Endothelial cell (in vitro differentiated cells): ENCODE measurements around the gene CEP44. TPM values are rescaled to one million over a fixed set of nuclear protein-coding genes. Genes with fewer than 3 reads are reported as not detected.

Experiments used
- DNase-seq: peaks from one replicate; pipeline ENCODE4 v3.0.0; 2021; ENCODE audit warnings: low spot score
- H3K27ac Mint-ChIP-seq: one replicate; pipeline ENCODE4 v1.8.0; 2021; ENCODE audit warnings: mixed read lengths, inconsistent platforms; ENCODE audit not compliant: unreplicated experiment
- H3K27me3 Mint-ChIP-seq: one replicate; pipeline ENCODE4 v1.8.0; 2021; ENCODE audit warnings: mild to moderate bottlenecking, moderate library complexity, mixed read lengths, inconsistent platforms; ENCODE audit not compliant: unreplicated experiment
- H3K36me3 Mint-ChIP-seq: one replicate; pipeline ENCODE4 v1.8.0; 2021; ENCODE audit warnings: mild to moderate bottlenecking, low read depth, mixed read lengths, inconsistent platforms; ENCODE audit not compliant: unreplicated experiment
- H3K4me1 Mint-ChIP-seq: one replicate; pipeline ENCODE4 v1.8.0; 2021; ENCODE audit warnings: mild to moderate bottlenecking, mixed read lengths, inconsistent platforms; ENCODE audit not compliant: unreplicated experiment
- H3K4me3 Mint-ChIP-seq: one replicate; pipeline ENCODE4 v1.8.0; 2021; ENCODE audit warnings: mild to moderate bottlenecking, mixed read lengths, inconsistent platforms; ENCODE audit not compliant: unreplicated experiment
- H3K9me3 Mint-ChIP-seq: one replicate; pipeline ENCODE4 v1.8.0; 2021; ENCODE audit warnings: mixed read lengths, inconsistent platforms; ENCODE audit not compliant: unreplicated experiment
- CTCF ChIP-seq: fragments of 200-600 bp; sonication (generic); IDR thresholded peaks from one replicate; pipeline ENCODE4 v1.5.0; 2021; ENCODE audit warnings: antibody characterized with exemption; ENCODE audit not compliant: unreplicated experiment
- total RNA-seq: library from RNA; stranded (reverse); fragmentation: NEBNext Ultra II Directional; extraction: Animal tissue kit (Norgen Biotek cat#: 25700); gene quantifications from one replicate; pipeline ENCODE4 v1.2.1, GENCODE V29; 2021; ENCODE audit not compliant: unreplicated experiment

CEP44 gene
- total RNA-seq, 1 donor from 2014 or later: 9.5 TPM

DNA sequence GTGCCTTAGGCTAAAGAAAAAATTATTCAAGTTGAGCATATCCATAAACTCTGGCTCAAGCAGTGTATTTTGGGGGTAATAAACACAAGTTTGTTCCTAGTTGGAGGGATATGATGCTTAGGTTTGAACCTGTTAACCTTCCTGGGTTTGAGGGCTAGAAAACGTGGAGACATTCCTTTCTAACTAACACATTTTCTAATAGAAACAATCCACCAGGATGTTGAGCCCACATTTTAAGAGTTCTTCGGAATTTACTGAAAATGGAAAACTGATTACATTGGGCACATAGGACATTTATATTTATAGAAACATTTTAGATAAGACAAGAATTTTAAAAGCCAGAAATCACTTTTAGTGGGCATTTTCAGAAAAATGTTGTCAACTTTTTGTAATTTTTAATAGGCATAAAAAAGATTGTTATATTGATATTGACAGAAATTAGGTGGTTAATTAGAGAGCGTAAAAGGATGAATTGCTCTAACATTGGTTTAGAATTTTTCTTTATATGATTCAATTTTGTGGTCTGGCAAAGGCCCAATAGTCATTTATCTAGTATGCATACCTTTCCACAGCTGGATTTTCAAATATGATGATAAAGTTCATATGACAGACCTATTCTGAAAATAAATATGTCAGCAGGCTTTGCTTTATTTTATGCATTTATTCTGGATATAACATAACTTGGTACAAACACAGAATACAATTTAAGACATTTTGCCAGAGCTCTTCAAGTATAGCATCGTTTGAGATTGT is 49.2 kb downstream of the CEP44 start:
- no peaks in the 10 kb centered on the region for H3K36me3 Mint-ChIP-seq
- TF ChIP-seq CTCF: no peak
- no peaks in the 10 kb centered on the region for H3K4me1 Mint-ChIP-seq
- no peak overlapping the region for H3K4me3 Mint-ChIP-seq
- H3K27me3 Mint-ChIP-seq: no peaks in the 10 kb centered on the region
- no peaks in the 10 kb centered on the region for H3K9me3 Mint-ChIP-seq
- no peak overlapping the region for H3K27ac Mint-ChIP-seq
- no peak for DNase-seq

DNA sequence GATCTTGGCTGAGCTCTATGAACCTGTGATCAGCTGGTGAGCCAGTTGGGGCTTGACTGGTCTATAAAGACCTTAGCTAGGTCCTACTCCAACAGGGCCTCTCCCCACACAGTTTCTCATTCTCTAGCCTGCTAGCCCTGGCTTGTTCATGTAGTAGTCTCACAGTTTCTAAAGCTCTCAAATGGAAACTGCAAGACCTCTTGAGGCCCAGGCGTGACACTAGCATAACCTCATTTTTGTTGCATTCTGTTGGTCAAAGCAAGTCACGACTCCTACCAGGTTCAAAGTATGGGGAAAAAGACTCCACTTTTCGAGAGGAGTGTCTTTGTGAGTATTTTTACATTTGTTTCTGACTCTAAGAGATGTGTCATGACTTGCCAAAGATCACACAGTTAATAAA is 50.9 kb downstream of the CEP44 start:
- TF ChIP-seq CTCF: no peak
- Mint-ChIP-seq H3K36me3 (no peaks in the 10 kb centered on the region), H3K4me1 (no peaks in the 10 kb centered on the region), H3K27ac (no peak overlapping the region), H3K4me3 (no peak overlapping the region), H3K27me3 (no peaks in the 10 kb centered on the region), H3K9me3 (no peaks in the 10 kb centered on the region)
- no peak for DNase-seq

- no peak for TF ChIP-seq CTCF
- Mint-ChIP-seq H3K9me3 (no peaks in the 10 kb centered on the region), H3K4me3 (no peak overlapping the region), H3K27ac (no peak overlapping the region), H3K27me3 (no peaks in the 10 kb centered on the region), H3K4me1 (no peaks in the 10 kb centered on the region), H3K36me3 (no peaks in the 10 kb centered on the region)
- DNase-seq: no peak
Observed at GRCh38 chr4:174340714-174341113, 57.0 kb downstream of the CEP44 start.

- TF ChIP-seq CTCF: no peak
- Mint-ChIP-seq H3K9me3 (no peaks in the 10 kb centered on the region), H3K4me3 (no peak overlapping the region), H3K27ac (no peak overlapping the region), H3K27me3 (peaks cover 3% of the 10 kb centered on the region), H3K36me3 (peaks cover 4% of the 10 kb centered on the region), H3K4me1 (no peaks in the 10 kb centered on the region)
- no peak for DNase-seq
Observed at GRCh38 chr4:174349156-174349555, 65.4 kb downstream of the CEP44 start.

DNA sequence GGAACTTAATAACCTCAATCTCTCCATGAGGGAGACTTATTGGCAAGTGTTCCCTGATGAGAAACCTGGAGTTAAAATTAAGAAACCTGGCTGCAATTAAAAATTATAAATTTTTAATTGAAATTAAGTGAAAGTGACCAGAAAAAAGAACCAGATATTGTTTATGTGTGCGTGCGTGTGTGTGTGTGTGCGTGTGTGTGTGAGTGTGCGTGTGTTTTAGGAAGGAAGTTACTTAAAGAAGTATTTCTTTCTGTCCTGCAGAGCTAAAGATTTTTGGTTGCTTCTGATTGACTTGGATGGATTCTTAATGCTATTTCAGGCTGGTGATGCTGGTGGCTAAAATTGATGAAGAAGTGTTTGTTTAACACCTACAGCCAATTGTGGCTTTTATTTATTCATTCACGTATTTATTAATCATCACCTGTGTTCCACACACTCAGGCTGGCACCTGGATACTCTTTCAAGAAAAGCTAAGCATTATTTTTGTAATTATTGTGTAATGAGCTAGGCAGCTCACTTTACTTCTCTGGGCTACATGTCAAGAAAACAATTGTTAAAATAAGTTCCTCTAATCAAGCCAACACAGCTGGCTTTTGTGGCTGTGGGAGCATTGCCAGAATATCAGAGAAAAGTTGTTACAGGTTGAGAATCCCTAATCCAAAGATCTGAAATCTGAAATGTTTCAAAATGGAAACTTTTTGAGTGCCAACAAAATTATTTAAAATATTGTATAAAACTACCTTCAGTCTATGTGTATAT is 68.5 kb downstream of the CEP44 start:
- DNase-seq: no peak
- Mint-ChIP-seq H3K4me3 (no peak overlapping the region), H3K4me1 (no peaks in the 10 kb centered on the region), H3K36me3 (peaks cover 4% of the 10 kb centered on the region), H3K27me3 (peaks cover 3% of the 10 kb centered on the region), H3K9me3 (no peaks in the 10 kb centered on the region), H3K27ac (no peak overlapping the region)
- no peak for TF ChIP-seq CTCF
